SK-MEL-5 (cell line): Measurements from ENCODE around the gene GGA3. TPM values are rescaled to one million over a fixed set of nuclear protein-coding genes. Genes with fewer than 3 reads are reported as not detected.
A peak's percentile ranks its signal among the peaks of the same experiment; 100 is the strongest.
"Not testable (repeated sequence)": the region's sequence is repeated elsewhere in the genome, so short reads cannot be mapped to it uniquely, and the experiment has no call there.

Source experiments
- DNase-seq: peaks from one replicate; pipeline ENCODE4 v3.0.0-alpha.2; 2016; ENCODE audit warnings: low read depth, low spot score
- in situ Hi-C: cut with HindIII; loops from 2 replicates; pipeline ENCODE4 v1.10.0; 2016; ENCODE audit warnings: low sequenced_read_pairs, high pct_unique_total_duplicates, low pct_unique_long_range_greater_than_20kb
- total RNA-seq: library from RNA; depleted of rRNA; stranded (reverse); fragments of >200 nt; shearing (Covaris generic); gene quantifications from 2 replicates; pipeline ENCODE4 v1.2.3, GENCODE V29; 2014

GGA3 gene
- total RNA-seq, 1 experiment from 2014 or later, result 17.4 TPM

GRCh38 chr17:75280189-75280588 lies 18.8 kb upstream of the GGA3 start:
- DNase-seq, in situ Hi-C loops: not testable (repeated sequence)

DNA sequence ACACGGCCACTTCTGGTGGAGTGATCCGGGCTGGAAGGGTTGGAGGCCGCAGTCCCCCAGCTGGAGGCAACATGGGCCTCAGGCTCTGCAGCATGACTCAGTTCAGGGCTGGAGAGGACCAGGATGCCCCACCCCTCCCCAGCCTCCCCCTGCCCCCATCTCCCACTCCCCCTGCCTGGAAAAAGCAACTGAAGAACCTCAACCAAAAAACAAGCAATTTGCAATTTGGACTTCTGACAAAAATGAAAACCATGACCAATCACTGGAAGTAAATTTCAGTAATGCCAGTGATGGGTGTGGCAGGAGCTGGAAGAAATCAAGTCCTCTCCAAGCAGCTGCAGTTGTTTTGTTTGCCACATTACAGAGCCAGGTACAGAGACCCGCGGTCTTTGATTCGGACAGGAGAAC lies 16.3 kb upstream of the GGA3 start:
- no peak for DNase-seq
- in situ Hi-C loops, result no loop called here

GRCh38 chr17:75273977-75274708 lies 12.7 kb upstream of the GGA3 start:
- in situ Hi-C loops, result no loop called here
- DNase-seq, result no peak

DNA sequence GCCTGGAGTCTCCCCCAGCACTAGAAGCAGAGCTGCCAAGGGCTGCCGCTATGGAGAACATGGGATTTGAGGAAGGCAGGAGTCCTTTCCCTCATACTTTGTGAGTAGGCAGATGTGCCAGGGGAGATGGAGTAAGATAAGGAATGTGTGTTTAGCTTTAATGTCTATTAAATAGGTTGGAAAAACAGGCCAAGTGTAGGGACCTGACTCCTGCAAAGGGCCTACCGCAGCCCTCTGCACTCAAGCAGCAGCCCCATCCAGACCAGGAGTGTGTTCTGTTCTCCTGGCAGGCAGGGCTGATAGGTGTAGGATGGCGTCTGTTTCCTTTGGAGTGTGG lies 11.4 kb upstream of the GGA3 start:
- in situ Hi-C loops, result no loop called here
- no peak for DNase-seq

- no peak for DNase-seq
- in situ Hi-C loops, result no loop called here
Observed at GRCh38 chr17:75271955-75272847, 10.8 kb upstream of the GGA3 start.

GRCh38 chr17:75271233-75271954 lies 10.0 kb upstream of the GGA3 start:
- in situ Hi-C loops, result no loop called here

GRCh38 chr17:75270966-75271232 lies 9.5 kb upstream of the GGA3 start, which contains the start of gene MIF4GD:
Gene MIF4GD, minus strand, starts transcription at chr17:75271231. Its CDS starts 1,036 bp downstream, at chr17:75270195.
- in situ Hi-C loops, result no loop called here
- no peak for DNase-seq

More at GRCh38 chr17:75271233-75271954, 10.0 kb upstream of the GGA3 start:
- DNase-seq, result peak; percentile 82

GRCh38 chr17:75270218-75270965 lies 9.0 kb upstream of the GGA3 start:
- in situ Hi-C loops, result no loop called here
- DNase-seq, result peak; percentile 79

DNA sequence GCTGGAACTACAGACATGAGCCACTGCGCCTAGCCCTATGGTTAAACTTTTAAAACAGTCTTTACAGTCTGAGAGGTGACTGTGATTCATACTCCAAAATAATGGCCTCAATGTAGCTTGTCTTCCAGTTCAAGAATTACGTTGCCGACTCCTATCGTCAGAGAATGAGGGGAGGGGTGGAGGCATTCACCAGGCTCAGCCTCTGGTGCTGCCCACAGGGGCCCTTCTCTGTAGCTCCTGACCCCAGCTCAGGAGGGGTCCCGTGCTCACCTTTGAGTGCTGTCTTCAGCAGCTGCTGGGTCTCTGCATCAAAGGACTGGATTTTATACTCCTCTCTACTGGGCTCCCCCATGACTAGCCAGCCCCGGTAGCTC lies 8.4 kb upstream of the GGA3 start:
- DNase-seq, result peak; percentile 43
- in situ Hi-C loops, result no loop called here

GRCh38 chr17:75267411-75268232 lies 6.2 kb upstream of the GGA3 start:
- no peak for DNase-seq
- in situ Hi-C loops, result no loop called here

DNA sequence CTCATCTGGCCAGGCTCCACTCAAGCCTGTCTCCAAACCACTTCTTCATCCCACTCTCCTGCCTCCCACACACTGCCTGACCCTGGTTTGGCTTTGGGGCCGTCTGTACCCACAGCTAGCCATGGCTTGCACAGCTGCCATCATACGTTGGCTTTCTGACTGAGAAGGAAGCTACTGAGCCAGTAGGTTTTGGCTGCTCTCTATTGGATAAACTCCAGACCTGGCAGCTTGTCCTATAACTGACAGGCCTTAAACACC lies 5.7 kb upstream of the GGA3 start:
- DNase-seq, result no peak
- in situ Hi-C loops, result no loop called here

- in situ Hi-C loops, result no loop called here
- no peak for DNase-seq
Observed at GRCh38 chr17:75266316-75267152, 5.1 kb upstream of the GGA3 start.

DNA sequence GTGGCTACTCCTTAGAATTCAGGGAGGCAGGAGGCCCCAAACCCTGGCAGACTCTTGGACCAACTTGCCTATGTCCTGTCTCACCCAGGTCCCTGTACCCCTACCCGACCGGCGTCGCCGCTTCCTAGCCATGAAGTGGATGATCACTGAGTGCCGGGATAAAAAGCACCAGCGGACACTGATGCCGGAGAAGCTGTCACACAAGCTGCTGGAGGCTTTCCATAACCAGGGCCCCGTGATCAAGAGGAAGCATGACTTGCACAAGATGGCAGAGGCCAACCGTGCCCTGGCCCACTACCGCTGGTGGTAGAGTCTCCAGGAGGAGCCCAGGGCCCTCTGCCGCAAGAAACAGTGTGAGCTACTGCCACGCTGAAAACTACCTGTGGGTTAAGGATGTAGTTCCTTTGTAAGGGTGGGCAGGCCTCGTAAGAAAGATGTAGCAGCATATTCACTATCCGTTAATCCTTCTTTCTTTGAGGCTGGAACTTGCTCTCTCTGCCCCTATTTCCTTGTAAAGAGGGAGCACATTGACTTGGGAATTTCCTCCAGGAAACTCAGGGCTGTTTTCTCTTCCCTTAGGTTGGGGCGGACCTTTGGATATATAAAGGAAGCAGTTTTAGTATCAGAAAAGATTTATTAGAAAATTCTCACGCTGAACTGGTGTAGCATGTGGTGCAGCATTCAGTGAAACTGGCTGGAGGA lies 4.4 kb upstream of the GGA3 start:
- in situ Hi-C loops, result no loop called here
- DNase-seq, result no peak

DNA sequence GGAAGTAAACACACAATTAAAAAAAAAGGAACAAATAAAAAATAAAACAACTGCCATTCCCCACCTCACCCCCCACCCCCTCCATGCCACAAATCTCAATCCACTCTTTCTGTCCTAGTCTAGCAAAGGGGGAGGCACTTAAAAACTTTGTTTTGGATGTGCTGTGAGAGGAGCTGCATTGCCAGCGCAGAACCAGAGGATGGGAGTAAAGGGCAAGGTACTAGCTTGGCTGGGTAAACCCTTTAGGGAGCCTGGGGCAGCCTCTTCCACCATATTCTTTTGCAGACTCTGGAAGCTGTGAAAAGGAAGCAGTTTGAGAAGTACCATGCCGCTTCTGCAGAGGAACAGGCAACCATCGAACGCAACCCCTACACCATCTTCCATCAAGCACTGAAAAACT lies 1.6 kb upstream of the GGA3 start:
- in situ Hi-C loops, result no loop called here
- no peak for DNase-seq

GRCh38 chr17:75262112-75262606 lies 753 bp upstream of the GGA3 start:
- in situ Hi-C loops, result no loop called here
- no peak for DNase-seq
